HG03045 (cell line): Measurements from ENCODE around the gene SGF29.
"Not testable (repeated sequence)": the region's sequence is repeated elsewhere in the genome, so short reads cannot be mapped to it uniquely, and the experiment has no call there.

Experiments
- ATAC-seq: cut with Tn5 transposase; IDR thresholded peaks from one replicate; pipeline ENCODE4 v1.9.1; 2021; ENCODE audit warnings: mild to moderate bottlenecking, moderate library complexity; ENCODE audit not compliant: unreplicated experiment

The SGF29 gene

DNA sequence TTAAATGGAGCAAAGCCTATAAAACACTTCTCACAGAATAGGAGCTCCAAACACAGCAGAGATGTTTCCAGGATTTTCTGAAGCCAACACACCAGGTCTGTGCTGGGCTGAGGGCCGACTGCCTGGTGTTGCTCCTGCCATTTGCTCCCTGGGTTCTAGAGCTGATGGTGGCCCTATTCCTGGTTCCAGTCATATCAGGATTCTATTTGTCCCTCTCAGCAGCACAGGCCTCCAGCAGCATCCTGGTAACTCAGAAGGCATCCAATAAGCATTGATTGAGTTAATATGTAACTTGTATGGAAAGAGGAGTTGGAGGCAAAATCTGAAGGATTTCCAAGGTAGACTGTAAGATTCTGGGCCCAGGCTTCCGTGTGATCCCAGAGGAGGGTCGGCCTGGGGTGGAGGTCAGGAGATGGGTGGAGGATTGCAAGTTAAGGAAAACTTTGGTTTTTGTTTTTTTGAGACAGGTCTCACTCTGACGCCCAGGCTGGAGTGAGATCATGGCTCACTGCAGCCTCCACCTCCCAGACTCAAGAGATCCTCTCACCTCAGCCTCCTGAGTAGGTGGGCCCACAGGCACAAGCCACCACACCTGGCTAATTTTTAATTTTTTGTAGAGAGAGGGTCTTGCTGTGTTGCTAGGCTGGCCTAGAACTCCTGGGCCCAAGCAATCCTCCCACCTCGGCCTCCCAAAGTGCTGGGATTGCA is 20.6 kb upstream of the SGF29 start:
- no peak for ATAC-seq

DNA sequence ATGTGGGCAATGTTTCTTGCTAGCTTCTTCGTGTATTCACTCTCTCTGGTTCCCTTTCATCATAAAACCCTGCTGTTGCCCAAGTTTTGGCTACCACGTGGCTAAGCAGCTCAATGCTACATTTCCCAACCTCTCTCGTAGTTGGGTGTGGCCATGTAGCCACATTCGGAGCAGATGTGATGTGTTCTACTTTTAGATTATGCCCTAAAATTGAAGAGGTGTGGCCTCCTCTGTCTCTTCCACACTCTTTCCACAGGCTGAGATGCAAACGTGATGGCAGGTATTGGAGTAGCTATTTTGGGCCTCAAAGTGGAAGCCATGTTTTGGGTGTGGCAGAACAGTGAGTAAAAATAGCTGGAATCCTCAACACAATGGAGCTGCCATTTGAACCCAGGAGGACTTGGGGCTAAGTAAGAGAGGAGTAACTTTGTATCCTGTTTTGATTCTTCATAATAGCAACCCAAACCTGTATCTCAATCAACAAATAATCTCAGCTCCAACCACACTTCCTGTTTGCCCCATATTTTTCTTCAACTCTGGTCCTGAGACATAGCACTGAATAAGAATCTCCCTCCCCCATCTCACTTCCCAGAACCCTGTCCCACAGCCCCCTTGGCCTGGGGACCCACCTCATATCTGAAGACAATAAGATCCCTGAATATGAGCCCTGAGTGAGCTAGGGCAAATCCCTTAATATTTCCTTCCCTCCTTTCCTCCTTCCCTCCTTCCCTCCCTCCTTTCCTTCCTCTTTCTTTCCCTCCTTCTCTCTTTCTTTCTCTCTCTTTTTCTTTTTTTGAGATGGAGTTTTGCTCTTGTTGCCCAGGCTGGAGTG is 19.0 kb upstream of the SGF29 start:
- ATAC-seq = no peak

DNA sequence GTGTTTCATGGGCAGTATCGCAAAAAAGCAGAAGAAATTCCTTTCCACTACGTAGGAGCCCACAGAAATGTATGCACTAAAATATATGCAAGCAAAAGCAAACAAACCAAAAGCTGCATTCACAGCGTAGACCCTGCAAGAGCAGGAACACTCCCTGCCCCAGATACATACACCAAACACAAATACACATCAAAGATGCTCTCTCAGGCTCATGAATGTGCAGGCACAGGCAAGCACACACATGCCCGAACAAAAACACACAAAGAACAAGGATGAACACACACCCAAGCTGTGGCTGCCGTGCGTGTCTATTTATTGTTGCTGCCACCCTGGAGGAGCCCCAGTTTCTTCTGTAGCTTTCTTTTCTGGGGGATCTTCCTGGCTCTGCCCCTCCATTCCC is 16.6 kb upstream of the SGF29 start:
- ATAC-seq = no peak

DNA sequence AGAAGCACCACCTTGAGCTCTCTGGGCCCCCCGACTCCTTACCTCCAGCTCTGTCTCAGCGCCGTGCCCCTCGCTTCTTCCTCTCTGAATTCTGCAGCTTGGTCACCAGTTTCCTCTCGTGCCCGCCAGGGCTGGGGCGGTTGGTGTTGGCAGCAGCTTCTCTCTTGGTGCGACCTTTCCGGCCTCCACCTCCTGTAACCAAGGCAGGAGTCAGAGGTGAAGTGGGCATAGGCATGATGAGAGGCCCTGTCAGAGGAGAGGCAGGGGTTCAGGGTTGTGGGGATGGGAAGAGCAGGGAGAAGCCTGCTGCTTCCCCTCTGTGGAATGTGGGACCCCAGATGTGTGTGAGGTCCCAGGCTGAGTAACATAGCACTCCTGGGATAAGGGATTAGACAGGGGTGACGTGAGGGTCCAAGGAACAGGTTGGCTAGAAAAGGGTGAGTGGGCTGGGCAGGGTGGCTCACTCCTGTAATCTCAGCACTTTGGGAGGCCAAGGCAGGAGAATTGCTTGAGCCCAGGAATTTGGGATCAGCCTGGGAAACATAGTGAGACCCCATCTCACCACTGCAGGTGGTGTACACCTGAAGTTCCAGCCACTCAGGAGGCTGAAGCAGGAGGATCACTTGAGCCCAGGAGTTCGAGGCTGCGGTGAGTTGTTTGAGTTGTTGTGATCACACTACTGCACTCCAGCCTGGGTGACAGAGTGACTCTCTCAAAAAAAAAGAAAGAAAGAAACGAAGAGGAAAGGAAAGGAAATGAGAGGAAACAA is 15.6 kb upstream of the SGF29 start:
- ATAC-seq = no peak

DNA sequence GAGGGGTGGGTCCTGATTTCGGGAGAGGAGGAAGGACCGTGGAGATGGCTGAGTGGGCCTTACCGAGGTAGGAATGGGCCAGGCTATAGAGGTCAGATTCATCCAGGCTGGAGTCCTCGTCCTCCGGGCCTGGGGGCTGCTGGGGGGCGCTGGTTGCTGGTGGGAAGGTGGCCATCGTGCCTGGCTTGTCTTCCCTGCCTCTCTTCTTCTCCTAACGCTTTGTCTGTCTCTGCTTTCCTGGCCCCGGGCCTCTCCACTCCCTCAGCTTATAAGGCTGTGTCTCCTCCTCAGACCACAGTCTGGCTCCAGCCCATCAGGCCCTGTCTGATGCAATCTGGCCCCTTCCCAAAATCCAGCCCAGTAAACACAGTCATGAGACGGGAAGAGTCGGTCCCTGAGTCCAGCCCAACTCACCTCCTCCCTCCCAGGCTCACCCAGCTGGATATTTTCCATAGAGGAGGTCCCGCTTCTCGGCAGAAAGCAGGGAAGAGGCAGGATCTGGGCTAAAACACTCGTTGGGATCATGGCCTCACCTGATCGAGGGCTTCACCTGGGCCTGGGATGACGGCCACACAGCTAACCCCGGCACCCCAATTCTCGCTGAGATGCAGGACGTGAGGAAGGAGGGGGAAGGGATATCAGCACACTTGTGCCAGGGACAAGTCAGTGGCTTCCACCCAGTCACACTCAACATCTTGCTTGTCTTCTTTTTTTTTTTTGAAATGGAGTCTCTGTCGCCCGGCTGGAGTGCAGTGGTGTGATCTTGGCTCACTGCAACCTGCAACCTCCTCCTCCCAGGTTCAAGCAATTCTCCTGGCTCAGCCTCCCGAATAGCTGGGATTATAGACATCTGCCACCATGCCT is 14.8 kb upstream of the SGF29 start, which contains the start of gene NUPR1:
TSS of gene NUPR1 (minus strand) at position 242 of the 864 bp plus-strand sequence. CDS start at position 175, 67 bp downstream.
- no peak for ATAC-seq

DNA sequence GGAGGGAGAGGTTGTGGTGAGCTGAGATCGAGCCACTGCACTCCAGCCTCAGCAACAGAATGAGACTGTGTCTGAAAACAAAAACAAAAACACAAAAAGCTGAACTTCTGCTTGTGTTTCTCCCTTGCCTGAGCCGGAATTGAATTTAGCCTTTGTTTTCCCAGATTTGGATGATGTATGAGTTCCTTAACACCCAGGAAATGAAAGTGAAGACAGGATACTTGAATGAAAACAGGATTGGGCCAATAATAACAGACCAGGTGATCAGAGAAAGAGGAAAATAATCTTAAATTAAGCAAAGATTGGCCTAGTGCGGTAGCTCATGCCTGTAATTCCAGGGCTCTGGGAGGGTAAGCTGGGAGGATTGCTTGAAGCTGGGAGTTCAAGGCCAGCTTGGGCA is 13.4 kb upstream of the SGF29 start:
- ATAC-seq = no peak

DNA sequence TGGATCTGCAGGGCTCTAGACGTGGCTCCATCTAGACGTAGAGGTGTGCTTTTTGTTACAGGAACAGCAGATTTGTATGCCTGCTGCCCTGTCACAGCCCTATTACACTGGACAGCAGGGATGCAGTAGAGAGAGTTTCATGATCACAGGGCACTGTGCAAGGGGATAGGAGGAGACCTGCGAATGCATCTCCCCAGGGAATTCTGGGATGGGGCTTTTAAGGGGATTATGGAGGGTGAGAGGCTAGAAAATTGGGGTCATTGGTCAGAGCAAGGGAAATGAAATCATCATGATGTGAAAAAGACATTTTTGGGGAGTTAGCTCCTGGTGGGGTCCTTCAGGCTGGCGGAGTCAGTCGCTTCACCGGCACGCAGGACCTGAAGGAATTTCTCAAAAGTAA is 11.1 kb upstream of the SGF29 start:
- no peak for ATAC-seq

DNA sequence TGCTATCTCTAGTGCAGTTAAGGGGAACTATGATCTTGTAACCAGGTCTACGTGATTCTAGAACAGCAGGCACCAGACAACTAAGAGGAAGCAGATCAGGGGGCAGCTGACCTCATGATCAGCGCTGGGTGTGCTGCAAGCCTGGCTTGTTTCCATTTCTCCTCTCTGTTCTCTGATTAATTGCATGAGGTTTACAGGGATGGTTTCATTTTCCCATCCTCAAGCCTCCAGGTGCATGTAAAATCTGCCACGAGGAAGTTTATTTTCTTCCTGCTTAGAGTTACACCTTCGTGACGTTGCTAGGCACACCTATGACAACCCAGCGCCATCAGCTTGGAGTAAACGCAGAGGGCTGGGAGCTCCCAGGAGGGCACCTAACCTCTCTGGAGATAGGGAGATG is 10.6 kb upstream of the SGF29 start:
- no peak for ATAC-seq

DNA sequence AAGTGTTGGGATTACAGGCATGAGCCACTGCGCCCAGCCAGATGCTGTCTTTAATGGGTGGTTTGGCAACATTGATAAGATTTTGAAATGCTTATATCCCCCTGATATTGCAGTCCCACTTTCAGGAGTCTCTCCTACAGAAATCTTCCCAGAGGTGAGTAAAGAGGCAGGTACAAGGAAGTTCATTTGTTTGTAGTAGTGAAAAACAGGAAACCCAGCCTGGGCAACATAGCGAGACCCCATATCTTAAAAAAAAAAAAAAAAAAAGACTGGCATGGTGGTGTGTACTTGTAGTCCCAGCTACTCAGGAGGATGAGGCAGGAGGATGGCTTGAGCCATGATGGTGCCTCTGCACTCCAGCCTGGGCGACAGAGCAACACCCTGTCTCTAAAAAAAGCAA is 8.7 kb upstream of the SGF29 start:
- no peak for ATAC-seq

DNA sequence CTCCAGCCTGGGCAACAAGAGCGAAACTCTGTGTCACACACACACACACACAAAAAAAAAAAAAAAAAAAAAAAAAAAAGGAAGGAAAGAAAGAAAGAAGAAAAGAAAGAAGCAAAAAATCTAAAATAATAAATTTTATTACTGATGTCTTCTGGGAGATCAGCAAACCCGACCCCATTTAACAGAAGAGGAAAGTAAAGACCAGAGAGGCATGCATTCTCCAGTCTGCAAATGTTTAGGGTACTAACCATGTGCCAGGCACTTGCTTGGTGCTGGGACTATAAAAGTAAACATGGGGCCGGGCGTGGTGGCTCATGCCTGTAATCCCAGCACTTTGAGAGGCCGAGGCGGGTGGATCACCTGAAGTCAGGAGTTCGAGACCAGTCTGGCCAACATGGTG is 7.8 kb upstream of the SGF29 start:
- ATAC-seq = not testable (repeated sequence)

DNA sequence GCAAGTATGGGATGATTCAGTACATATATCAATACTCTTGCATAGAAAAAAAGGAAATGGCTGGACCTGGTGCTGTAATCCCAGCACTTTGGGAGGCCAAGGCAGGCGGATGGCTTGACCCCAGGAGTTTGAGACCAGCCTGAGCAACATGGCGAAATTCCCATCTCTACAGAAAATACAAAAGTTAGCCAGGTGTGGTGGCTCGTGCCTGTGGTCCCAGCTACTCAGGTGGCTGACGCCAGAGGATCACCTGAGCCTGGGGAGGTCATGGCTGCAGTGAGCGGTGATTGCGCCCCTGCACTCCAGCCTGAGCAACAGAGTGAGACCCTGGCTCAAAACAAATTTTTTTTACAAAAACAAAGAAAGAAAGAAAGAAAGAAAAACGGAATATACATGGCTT is 7.1 kb upstream of the SGF29 start:
- no peak for ATAC-seq

DNA sequence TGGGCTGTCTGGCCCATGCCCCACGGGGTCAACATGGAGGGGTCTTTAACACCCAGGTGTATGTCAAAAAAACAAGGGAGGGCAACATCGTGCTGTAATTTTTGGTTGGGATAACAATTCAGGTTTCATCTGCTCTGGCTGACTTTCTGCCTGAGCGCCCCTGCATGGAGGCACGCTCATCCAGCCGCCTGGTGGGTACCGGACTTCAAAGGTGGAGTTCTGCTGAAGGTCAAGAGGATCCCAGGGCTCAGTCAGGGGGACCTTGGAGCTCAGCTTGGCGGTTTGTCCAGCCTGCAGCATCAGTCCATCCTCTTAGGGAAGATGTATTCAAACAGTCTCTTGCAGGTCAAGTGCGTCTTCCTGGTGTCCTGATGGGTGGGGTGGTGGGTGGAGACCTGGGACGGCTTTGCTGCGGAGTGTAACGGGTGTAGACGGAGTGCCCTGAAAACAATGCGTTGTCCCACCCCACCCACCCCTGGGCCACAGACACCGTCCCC is 5.4 kb upstream of the SGF29 start:
- ATAC-seq = no peak

DNA sequence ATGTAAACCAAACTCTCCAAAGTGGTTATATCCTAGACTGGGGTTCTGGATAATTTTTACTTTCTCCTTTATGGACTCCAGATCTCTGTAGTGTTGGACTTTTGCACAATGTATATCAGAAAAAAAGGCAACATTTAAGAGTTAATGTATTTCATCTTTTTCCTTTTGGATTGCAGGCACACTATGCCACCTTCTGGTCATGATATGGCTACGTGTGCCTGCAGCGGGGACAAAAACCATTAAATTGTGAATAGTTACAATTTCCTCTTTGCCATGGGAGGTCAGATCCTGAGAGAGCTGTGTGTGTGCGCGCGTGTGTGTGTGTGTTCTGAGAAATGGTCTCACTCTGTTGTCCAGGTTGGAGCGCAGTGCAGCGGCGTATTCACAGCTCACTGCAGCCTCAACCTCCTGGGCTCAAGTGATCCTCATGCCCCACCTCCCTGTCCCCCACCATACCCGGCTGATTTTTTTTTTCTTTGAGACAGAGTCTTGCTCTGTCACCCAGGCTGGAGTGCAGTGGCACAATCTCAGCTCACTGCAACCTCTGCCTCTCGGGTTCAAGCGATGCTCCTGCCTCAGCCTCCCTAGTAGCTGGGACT is 4.3 kb upstream of the SGF29 start:
- no peak for ATAC-seq

DNA sequence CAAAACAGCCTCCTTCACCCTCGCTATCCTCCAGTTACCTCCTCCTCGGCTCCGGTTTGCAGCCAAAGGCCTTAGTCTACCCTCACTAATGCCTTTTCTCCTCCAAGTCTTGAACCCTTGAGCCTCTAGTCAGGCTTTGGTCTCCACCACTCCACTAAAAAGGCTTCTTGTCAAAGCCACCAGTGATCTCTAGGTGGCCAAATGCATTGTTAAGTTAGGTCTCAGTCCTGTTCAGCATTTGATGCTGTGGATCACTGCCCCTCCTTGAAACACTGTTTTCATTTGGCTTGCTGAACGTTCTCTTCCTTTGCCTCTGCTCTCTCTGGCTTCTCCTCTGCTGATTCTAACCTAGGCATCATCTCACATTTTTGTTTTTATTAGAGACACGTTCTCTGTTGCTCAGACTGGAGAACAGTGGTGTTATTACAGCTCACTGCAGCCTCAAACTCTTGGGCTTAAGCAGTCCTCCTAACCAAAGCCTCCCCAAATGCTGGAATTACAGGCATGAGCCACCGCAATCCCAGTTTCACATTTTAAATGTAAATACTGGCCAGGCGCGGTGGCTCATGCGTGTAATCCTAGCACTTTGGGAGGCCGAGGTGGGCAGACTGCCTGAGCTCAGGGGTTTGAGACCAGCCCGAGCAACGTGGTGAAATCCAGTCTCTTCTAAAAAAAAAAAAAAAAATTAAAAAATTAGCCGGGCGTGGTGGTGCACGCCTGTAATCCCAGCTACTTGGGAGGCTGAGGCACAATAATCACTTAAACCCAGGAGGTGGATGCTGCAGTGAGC is 1.1 kb downstream of the SGF29 start:
- no peak for ATAC-seq

DNA sequence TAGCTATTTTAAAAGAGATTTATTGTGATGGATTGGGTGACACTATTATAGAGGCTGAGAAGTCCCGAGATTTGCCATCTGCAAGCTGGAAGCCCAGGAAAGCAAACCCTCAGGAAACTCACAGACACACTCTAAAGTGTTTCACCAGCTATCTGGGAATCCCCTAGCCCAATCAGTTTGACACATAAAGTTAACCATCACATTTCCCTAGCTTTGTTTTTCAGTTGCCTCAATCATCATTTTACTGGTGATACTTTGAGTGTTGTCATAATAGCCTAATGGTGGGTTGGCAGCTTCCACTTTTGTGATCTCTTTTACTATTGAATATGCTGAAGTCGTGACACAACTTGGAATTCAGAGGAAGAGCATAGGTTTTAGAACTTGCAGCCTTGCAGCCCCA is 1.8 kb downstream of the SGF29 start:
- no peak for ATAC-seq

DNA sequence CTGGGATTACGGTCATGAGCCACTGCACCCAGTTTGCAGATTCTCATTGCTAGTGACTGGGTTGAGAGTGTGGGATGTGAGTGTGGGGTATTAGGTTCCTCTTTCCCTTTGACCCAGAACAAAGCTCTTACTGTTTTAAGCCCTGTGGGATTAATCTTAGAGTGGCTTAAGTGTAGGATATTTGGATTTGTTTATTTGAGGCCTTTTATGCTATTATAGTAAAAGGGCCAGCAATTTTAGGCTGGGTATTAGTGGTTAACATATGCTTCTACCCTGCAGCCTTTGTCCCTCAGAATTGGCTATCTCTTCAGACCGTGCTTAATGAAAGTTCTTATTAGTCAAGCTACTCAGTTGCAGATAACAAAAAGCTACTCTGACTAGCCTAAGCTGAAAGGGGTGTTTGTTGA is 3.2 kb downstream of the SGF29 start:
- ATAC-seq = no peak

DNA sequence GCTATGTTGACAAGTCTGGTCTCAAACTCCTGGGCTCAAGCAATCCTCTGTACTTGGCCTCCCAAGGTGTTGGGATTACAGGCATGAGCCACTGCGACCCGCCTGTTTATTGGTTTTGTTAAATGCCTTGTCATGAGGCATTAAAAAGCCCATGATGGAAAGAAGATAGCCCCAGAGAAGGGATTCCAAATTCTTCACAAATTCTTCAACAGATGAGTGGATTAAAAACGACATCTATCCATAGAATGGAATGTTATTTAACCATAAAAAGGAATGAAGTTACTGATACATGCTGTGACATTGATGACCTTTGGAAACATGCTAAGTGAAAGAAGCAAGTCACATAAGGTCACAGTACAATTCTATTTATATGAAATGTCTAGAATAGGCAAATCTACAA is 4.7 kb downstream of the SGF29 start:
- no peak for ATAC-seq

DNA sequence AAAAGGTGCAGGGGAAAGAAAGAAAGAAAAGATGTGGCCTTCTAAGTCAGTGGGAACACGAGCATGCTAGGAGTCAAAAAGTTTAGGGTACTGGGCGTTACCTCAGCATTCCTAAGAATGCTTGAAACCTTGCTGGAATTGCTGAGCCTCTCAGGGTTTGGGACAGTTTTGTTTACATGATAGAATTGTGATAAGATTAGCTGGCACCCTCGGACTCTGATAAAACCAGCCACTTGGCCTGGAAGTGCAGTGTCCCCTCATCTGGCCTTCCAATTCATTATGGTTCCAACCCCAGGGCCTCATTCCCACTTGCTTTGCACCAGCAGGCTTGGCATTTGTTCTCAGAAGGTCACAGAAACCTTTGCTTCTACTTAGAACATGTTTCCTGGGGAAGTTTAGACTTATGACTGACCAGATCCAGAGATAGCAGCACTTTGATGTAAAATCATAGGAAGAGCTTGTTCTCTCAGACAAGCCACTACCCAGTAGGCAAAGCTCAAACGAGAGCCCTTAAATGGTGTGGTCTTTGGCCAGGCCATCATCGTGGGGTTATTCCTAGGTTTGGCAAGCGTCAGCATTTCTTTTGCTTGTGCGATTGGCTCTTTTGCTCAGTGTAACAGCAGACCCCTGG is 8.0 kb downstream of the SGF29 start:
- no peak for ATAC-seq

DNA sequence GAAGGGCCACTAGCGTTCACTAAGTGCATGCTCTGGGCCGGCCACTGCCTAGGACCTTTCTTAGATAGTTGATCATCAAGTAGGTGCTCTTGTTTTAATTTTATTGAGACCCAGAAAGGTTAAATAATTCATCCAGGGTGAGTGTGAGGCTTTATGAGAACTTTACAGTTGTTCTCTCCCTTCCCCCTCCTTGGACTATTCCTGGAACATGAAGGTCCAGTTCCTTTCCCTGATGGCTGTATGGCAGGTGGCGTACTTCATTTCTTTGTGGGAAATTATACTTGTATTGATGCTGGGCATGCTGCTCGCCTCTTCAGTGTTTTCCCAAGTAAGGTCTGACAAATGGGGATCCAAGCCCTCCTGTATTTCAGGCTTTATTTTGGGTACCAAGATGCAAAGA is 8.5 kb downstream of the SGF29 start:
- no peak for ATAC-seq
